GM15510 (cell line): Measurements from ENCODE around the gene SMG6.

ENCODE experiments used
- POLR2A ChIP-seq: IDR thresholded peaks from 3 replicates; pipeline ENCODE4 v1.6.1; 2011; ENCODE audit warnings: borderline replicate concordance; ENCODE audit not compliant: insufficient read length; ENCODE audit errors: extremely low read depth

Gene SMG6

GRCh38 chr17:2235792-2236366, 67.7 kb downstream of the SMG6 start:
- TF ChIP-seq POLR2A: no peak

- no peak for TF ChIP-seq POLR2A
Observed at GRCh38 chr17:2235265-2235664, 68.3 kb downstream of the SMG6 start.

- TF ChIP-seq POLR2A: no peak
Observed at GRCh38 chr17:2233441-2233947, 70.1 kb downstream of the SMG6 start.

GRCh38 chr17:2232244-2232638, 71.3 kb downstream of the SMG6 start:
- no peak for TF ChIP-seq POLR2A

GRCh38 chr17:2230877-2231276, 72.7 kb downstream of the SMG6 start:
- TF ChIP-seq POLR2A: no peak

- no peak for TF ChIP-seq POLR2A
Observed at GRCh38 chr17:2227025-2227699, 76.4 kb downstream of the SMG6 start.

- no peak for TF ChIP-seq POLR2A
Observed at GRCh38 chr17:2223617-2223927, 80.0 kb downstream of the SMG6 start.

GRCh38 chr17:2222901-2223616, 80.5 kb downstream of the SMG6 start:
- TF ChIP-seq POLR2A: no peak

GRCh38 chr17:2222301-2222700, 81.3 kb downstream of the SMG6 start:
- TF ChIP-seq POLR2A: no peak

- no peak for TF ChIP-seq POLR2A
Observed at GRCh38 chr17:2218426-2218825, 85.2 kb downstream of the SMG6 start.

- peak; percentile 80 for TF ChIP-seq POLR2A
Observed at GRCh38 chr17:2215616-2216364, 87.8 kb downstream of the SMG6 start.

GRCh38 chr17:2214929-2215615, 88.5 kb downstream of the SMG6 start:
- no peak for TF ChIP-seq POLR2A

GRCh38 chr17:2214047-2214928, 89.3 kb downstream of the SMG6 start:
- TF ChIP-seq POLR2A: no peak
